HG02938 (cell line): ENCODE data around the gene UBC.

Experiments used
- ATAC-seq: cut with Tn5 transposase; IDR thresholded peaks from one replicate; pipeline ENCODE4 v1.9.1; 2021; ENCODE audit warnings: mild to moderate bottlenecking, moderate library complexity; ENCODE audit not compliant: unreplicated experiment

UBC gene

DNA sequence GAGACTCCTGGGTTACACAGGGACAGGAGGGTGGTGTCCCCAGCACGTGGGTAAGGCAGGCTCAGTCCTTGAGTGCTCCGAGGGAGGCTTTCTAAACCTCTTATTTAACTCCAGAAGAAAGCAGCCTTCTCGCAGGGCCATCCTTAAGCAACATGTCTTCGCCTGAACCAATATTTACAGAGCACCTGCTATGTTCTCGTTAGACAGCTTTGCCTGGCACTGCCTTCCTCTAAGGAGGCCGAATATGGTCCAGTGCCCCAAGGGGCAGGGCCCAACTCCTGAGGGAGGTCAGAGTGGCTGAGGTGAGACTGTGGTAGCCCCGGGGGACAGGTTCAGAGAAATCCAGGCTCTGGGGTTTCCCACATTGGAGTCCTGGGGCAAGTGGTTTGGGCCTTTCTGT is 48.7 kb downstream of the UBC start:
- no peak for ATAC-seq

GRCh38 chr12:124864326-124864752 is 50.1 kb downstream of the UBC start:
- no peak for ATAC-seq

GRCh38 chr12:124863416-124864325 is 50.8 kb downstream of the UBC start, which contains the start of gene SCARB1:
TSS of gene SCARB1 (minus strand) at chr12:124863864. CDS start at chr12:124863720, 144 bp downstream.
- peak; percentile 53 for ATAC-seq

- peak; percentile 30 for ATAC-seq
Measured at GRCh38 chr12:124862768-124863415, 51.6 kb downstream of the UBC start.

DNA sequence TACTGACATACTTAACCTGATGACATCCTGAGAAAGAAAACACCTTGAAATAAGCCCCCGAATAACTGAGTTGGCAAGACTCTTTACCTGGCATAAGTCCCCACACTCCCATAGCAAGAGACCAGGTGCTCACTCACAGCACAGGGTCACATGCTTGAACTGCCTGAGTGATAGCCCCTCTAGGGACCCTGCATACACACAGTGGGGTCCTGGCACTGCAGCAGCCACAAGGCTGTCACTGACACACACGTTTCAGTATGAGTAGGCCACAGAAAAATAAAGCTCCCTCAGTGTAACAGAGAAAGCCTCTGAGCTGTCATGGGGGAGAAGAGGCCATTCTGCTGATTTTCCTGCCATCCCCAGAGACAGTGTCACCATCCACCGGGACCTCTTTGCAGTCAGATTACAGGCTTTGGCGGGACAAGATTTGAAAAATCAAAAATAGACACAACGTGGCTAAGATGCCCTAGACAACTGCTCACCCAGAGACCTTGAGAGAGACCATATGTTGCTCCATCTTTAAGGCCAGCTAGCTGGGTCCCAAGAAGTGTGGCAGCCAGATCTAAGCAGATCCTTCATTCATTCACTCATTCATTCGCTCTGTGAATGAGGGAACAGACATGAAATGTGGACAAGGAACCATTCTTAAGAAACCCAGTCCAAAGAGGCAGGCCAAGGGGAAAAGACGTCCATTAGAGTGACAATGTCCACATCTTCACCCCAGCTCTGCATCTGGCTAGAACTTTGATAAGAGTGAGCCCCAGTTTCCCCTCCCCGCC is 52.4 kb downstream of the UBC start:
- ATAC-seq = no peak
